SK-N-SH (cell line): ENCODE data around the gene HOXB2. TPM values are rescaled to one million over a fixed set of nuclear protein-coding genes. Genes with fewer than 3 reads are reported as not detected.

Experiments
- CTCF ChIA-PET: fragments of 300-600, 350-600 bp; formaldehyde crosslinking; extraction: SDS; loops from one replicate; lab custom pipeline; 2021; lab: Yijun Ruan, JAX
- POLR2A ChIA-PET: fragments of 350-600 bp; sonication (Branson Sonifier 250); formaldehyde crosslinking; extraction: SDS; loops from one replicate; lab custom pipeline; 2020; ENCODE audit warnings: antibody characterized with exemption, inconsistent platforms; lab: Yijun Ruan, JAX
- DNase-seq: peaks from one replicate; pipeline ENCODE4 v3.0.0; 2012
- H2AFZ ChIP-seq: fragments of 200-600 bp; sonication (generic); 2 replicates; pipeline ENCODE4 v1.8.1; 2016; ENCODE audit warnings: antibody characterized with exemption, mild to moderate bottlenecking, low read depth
- H3F3A ChIP-seq: fragments of 200-600 bp; sonication (generic); replicated peaks from 2 replicates; pipeline ENCODE3; 2016; ENCODE audit warnings: antibody characterized with exemption, mild to moderate bottlenecking; ENCODE audit not compliant: insufficient read depth
- H3K27ac ChIP-seq, 2 experiments: fragments of 200-500 bp in 1 of 2; fragments of 200-600 bp in 1 of 2; sonication (Bioruptor generic) in 1 of 2; sonication (generic), shearing (Covaris generic) in 1 of 2; 2 replicates each; pipeline versions ENCODE4 v1.5.1 to v1.6.1; 2014 to 2016; ENCODE audit warnings: low read depth in 2 of 2, inconsistent platforms in 1 of 2, low read length in 1 of 2, mild to moderate bottlenecking in 1 of 2, mixed read lengths in 1 of 2
- H3K27me3 ChIP-seq: fragments of 200-600 bp; sonication (generic), shearing (Covaris generic); 2 replicates; pipeline ENCODE4 v1.6.1; 2016; ENCODE audit warnings: mixed run types; ENCODE audit not compliant: insufficient read depth
- H3K36me3 ChIP-seq, 2 experiments: fragments of 200-500 bp in 1 of 2; fragments of 200-600 bp in 1 of 2; sonication (Bioruptor generic) in 1 of 2; sonication (generic) in 1 of 2; replicated peaks in 1 of 2; 2 replicates each; pipeline versions ENCODE3 to v1.5.1; 2014 to 2016; ENCODE audit warnings: low read length in 1 of 2, mild to moderate bottlenecking in 1 of 2; ENCODE audit not compliant: insufficient read depth in 2 of 2, control insufficient read depth in 1 of 2
- H3K4me1 ChIP-seq, 2 experiments: fragments of 200-500 bp in 1 of 2; fragments of 200-600 bp in 1 of 2; sonication (Bioruptor generic) in 1 of 2; sonication (generic), shearing (Covaris generic) in 1 of 2; 2 replicates each; pipeline versions ENCODE4 v1.5.1 to v1.6.1; 2014 to 2016; ENCODE audit warnings: low read depth in 1 of 2, low read length in 1 of 2, mixed run types in 1 of 2; ENCODE audit not compliant: insufficient read depth in 2 of 2, control insufficient read depth in 1 of 2
- H3K4me2 ChIP-seq: fragments of 200-600 bp; sonication (generic), shearing (Covaris generic); 2 replicates; pipeline ENCODE4 v1.6.1; 2017; ENCODE audit warnings: mixed run types
- H3K4me3 ChIP-seq, 2 experiments: fragments of 200-500 bp in 1 of 2; fragments of 200-600 bp in 1 of 2; sonication (Bioruptor generic) in 1 of 2; sonication (generic), shearing (Covaris generic) in 1 of 2; 2 replicates each; pipeline versions ENCODE4 v1.5.1 to v1.8.1; 2014 to 2016; ENCODE audit warnings: low read depth in 2 of 2, inconsistent platforms in 1 of 2, low read length in 1 of 2, mild to moderate bottlenecking in 1 of 2, mixed read lengths in 1 of 2, moderate library complexity in 1 of 2
- H3K79me2 ChIP-seq: fragments of 200-600 bp; sonication (generic); 2 replicates; pipeline ENCODE4 v1.8.1; 2017; ENCODE audit warnings: mild to moderate bottlenecking; ENCODE audit not compliant: insufficient read depth
- H3K9ac ChIP-seq: fragments of 200-600 bp; sonication (generic); 2 replicates; pipeline ENCODE4 v1.6.1; 2017; ENCODE audit warnings: mixed run types
- H3K9me2 ChIP-seq: fragments of 200-600 bp; sonication (generic); 2 replicates; pipeline ENCODE4 v1.6.1; 2017; ENCODE audit warnings: mixed run types
- H3K9me3 ChIP-seq: fragments of 200-600 bp; sonication (generic); 2 replicates; pipeline ENCODE4 v1.6.1; 2017; ENCODE audit warnings: mixed run types, mild to moderate bottlenecking, moderate library complexity
- H4K20me1 ChIP-seq: fragments of 200-600 bp; sonication (generic); 2 replicates; pipeline ENCODE4 v1.6.1; 2017; ENCODE audit warnings: mild to moderate bottlenecking, mixed run types; ENCODE audit not compliant: insufficient read depth
- CHD2 ChIP-seq: fragments of 150-350 bp; IDR thresholded peaks from 2 replicates; pipeline ENCODE4 v1.6.1; 2018; ENCODE audit warnings: low read length; ENCODE audit not compliant: partially characterized antibody
- FOSL2 ChIP-seq: IDR thresholded peaks from 2 replicates; pipeline ENCODE4 v1.4.0; 2012; ENCODE audit warnings: low read depth, mild to moderate bottlenecking, moderate library complexity, borderline replicate concordance
- FOXJ3 ChIP-seq: sonication (generic); formaldehyde crosslinking; IDR thresholded peaks from 2 replicates; pipeline ENCODE4 v1.5.1; 2020; ENCODE audit warnings: mild to moderate bottlenecking, missing genetic modification reagents
- GABPA ChIP-seq: IDR thresholded peaks from 2 replicates; pipeline ENCODE4 v1.4.0; 2012; ENCODE audit warnings: low read depth, mild to moderate bottlenecking
- IRF3 ChIP-seq: fragments of 150-350 bp; IDR thresholded peaks from 2 replicates; pipeline ENCODE4 v1.6.1; 2016; ENCODE audit warnings: mild to moderate bottlenecking, low read depth, low read length
- JUND ChIP-seq: IDR thresholded peaks from 2 replicates; pipeline ENCODE4 v1.4.0; 2012
- MXI1 ChIP-seq: IDR thresholded peaks from 2 replicates; pipeline ENCODE4 v1.6.1; 2012; ENCODE audit warnings: mild to moderate bottlenecking, low read depth, low read length, improper control_type of control experiment
- PBX3 ChIP-seq: IDR thresholded peaks from 2 replicates; pipeline ENCODE4; 2012
- POLR2AphosphoS5 ChIP-seq: IDR thresholded peaks from 2 replicates; pipeline ENCODE4 v1.6.1; 2012; ENCODE audit warnings: low read depth, low read length
- RFX5 ChIP-seq: IDR thresholded peaks from 2 replicates; pipeline ENCODE4 v1.6.1; 2012; ENCODE audit warnings: mild to moderate bottlenecking, improper control_type of control experiment, low read length
- SIN3A ChIP-seq: IDR thresholded peaks from 2 replicates; pipeline ENCODE4 v1.6.1; 2012; ENCODE audit warnings: low read depth, mild to moderate bottlenecking, low read length, moderate library complexity, borderline replicate concordance
- USF1 ChIP-seq: IDR thresholded peaks from 2 replicates; pipeline ENCODE4 v1.4.0; 2012; ENCODE audit warnings: low read depth, borderline replicate concordance
- USF2 ChIP-seq: fragments of 150-350 bp; IDR thresholded peaks from 2 replicates; pipeline ENCODE4 v1.6.1; 2017; ENCODE audit warnings: antibody characterized with exemption, low read length, low read depth, borderline replicate concordance
- ZBTB33 ChIP-seq: IDR thresholded peaks from 2 replicates; pipeline ENCODE4 v1.4.0; 2012; ENCODE audit warnings: low read depth, borderline replicate concordance
- WGBS: methylation state at CpG from one replicate; pipeline ENCODE4 v1.1.6; 2017; ENCODE audit warnings: low lambda C conversion rate; 5-methylcytosine and 5-hydroxymethylcytosine counted together
- polyA plus RNA-seq, 3 experiments: library from polyadenylated mRNA; depleted of rRNA; stranded (reverse); fragments of >200 nt; gene quantifications; 2 replicates each; pipeline ENCODE4 v1.2.3, GENCODE V29; 2012

Gene HOXB2
- polyA plus RNA-seq, 1 of the 3 experiments (the other 2 are of a cell fraction): 1.9 TPM

GRCh38 chr17:48499248-48499647 is 45.7 kb downstream of the HOXB2 start:
- CTCF ChIA-PET: interaction anchor here (1.0 to 1.5 kb wide), 2 partner anchors 94 to 119 kb away, joined by 3 read pairs; no protein-coding TSS in a partner anchor
- no peak overlapping the region for H3K27ac ChIP-seq

GRCh38 chr17:48498164-48498850 is 46.6 kb downstream of the HOXB2 start:
- H3K4me2 ChIP-seq: no peak overlapping the region
- CTCF ChIA-PET: no interaction called here
- H3K36me3 ChIP-seq: no peaks in the 10 kb centered on the region
- 19% methylated on average over 6 of the region's 6 CpGs for WGBS
- no peak overlapping the region for H2AFZ ChIP-seq
- no peaks in the 10 kb centered on the region for H3K79me2 ChIP-seq
- H3K4me1 ChIP-seq: no peaks in the 10 kb centered on the region
- no peaks in the 10 kb centered on the region for H4K20me1 ChIP-seq
- H3K27me3 ChIP-seq: peaks cover 58% of the 10 kb centered on the region
- DNase-seq: no peak
- H3F3A ChIP-seq: peaks cover 7% of the 10 kb centered on the region
- POLR2A ChIA-PET: no interaction called here
- H3K4me3 ChIP-seq: no peak overlapping the region
- H3K9me3 ChIP-seq: no peaks in the 10 kb centered on the region
- no peak overlapping the region for H3K27ac ChIP-seq
- H3K9me2 ChIP-seq: no peaks in the 10 kb centered on the region
- no peak overlapping the region for H3K9ac ChIP-seq
- TF ChIP-seq ZBTB33: no peak
- TF ChIP-seq GABPA: no peak
- TF ChIP-seq USF2: no peak
- no peak for TF ChIP-seq POLR2AphosphoS5
- no peak for TF ChIP-seq PBX3
- no peak for TF ChIP-seq USF1
- TF ChIP-seq SIN3A: no peak
- no peak for TF ChIP-seq FOSL2
- TF ChIP-seq JUND: no peak

More at GRCh38 chr17:48499248-48499647, 45.7 kb downstream of the HOXB2 start:
- no peak overlapping the region for H3K9ac ChIP-seq
- no peak overlapping the region for H2AFZ ChIP-seq
- no peaks in the 10 kb centered on the region for H3K79me2 ChIP-seq
- H4K20me1 ChIP-seq: no peaks in the 10 kb centered on the region
- TF ChIP-seq FOXJ3 (CRISPR knock-in tag) (no peak), GABPA (no peak), RFX5 (no peak), IRF3 (no peak), USF1 (no peak), MXI1 (no peak), CHD2 (no peak), PBX3 (no peak)
- TF ChIP-seq, all 33 proteins: peak for 0
- peaks cover 5% of the 10 kb centered on the region for H3F3A ChIP-seq
- H3K27me3 ChIP-seq: peaks cover 59% of the 10 kb centered on the region
- DNase-seq: no peak
- no peak overlapping the region for H3K4me2 ChIP-seq
- POLR2A ChIA-PET: no interaction called here
- H3K9me3 ChIP-seq: no peaks in the 10 kb centered on the region
- H3K36me3 ChIP-seq: no peaks in the 10 kb centered on the region
- no peak overlapping the region for H3K4me3 ChIP-seq
- H3K4me1 ChIP-seq: no peaks in the 10 kb centered on the region
- no peaks in the 10 kb centered on the region for H3K9me2 ChIP-seq
- 91% methylated on average over 3 of the region's 3 CpGs for WGBS
